ENCODE measurements around the gene HSFX2. TPM values are rescaled to one million over a fixed set of nuclear protein-coding genes. Genes with fewer than 3 reads are reported as not detected.
A peak's percentile ranks its signal among the peaks of the same experiment; 100 is the strongest.
"Not testable (repeated sequence)": the region's sequence is repeated elsewhere in the genome, so short reads cannot be mapped to it uniquely, and the experiment has no call there.

The HSFX2 gene, protein sequence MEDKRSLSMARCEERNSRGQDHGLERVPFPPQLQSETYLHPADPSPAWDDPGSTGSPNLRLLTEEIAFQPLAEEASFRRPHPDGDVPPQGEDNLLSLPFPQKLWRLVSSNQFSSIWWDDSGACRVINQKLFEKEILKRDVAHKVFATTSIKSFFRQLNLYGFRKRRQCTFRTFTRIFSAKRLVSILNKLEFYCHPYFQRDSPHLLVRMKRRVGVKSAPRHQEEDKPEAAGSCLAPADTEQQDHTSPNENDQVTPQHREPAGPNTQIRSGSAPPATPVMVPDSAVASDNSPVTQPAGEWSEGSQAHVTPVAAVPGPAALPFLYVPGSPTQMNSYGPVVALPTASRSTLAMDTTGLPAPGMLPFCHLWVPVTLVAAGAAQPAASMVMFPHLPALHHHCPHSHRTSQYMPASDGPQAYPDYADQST
- not detected in 2 replicates for total RNA-seq (2014; rRNA removed; shearing (Covaris generic))

DNA sequence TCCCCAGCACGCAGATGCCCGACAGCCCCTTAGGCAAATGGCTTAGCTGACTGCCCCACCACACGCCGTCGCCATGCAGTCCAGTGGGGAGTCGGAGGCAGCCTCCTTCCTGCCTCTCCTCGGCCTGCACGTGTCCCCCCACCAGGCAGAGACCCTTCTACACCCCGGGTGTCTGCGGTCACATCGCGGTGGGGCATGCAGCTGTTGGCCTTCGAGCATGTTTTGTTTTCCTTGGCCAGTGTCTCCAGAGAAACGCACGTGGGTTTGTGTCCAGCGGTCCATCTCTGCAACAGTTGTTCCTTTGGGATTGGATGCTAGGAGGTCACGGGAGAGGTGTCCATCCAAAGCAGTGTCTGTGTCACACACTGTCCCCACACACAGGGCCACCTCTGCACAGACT, at the start of gene HSFX2:
Gene HSFX2 (minus strand): TSS at position 101 of the 400 bp plus-strand sequence. CDS start 614 bp downstream, outside the sequence.
- not testable (repeated sequence) for DNase-seq (ENCODE audit: low read depth)

DNA sequence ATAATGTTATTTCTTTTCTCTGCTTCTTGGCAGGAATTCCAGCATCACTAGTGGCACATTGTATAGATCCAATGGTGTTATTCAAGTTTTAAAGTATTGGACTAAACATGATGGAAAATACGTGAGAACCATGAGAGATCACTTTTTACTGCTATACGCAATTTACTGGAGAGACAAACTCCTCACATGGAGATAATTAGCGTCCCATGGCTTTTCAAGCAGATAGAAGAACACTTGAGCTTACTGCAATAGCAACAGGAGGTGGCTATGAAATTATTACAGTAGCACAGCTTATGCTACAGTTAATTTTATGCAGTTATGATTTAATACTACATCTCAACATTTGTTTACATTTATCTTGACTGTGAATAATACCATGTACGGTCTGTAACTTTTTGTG, 48.4 kb upstream of the HSFX2 start:
- DNase-seq (ENCODE audit: low read depth) = no peak

DNA sequence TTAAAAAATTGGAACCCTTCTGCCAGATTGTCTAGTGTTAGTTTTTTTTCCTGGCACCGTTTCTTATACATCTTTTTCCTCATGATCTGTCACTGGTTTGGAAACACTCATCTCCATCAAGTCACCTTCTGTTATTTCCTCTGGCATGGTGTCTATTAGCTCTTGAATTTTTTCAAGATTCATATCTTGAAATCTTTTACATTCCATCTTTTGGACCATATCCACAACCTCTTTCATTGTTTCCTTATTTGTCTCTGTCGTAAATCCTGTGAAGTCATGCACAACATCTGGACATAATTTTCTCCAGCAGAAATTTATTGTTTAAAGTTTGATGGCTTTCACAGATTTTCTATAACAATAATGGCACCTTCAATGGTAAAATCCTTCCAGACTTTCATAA, 46.7 kb upstream of the HSFX2 start:
- DNase-seq (ENCODE audit: low read depth) = no peak

DNA sequence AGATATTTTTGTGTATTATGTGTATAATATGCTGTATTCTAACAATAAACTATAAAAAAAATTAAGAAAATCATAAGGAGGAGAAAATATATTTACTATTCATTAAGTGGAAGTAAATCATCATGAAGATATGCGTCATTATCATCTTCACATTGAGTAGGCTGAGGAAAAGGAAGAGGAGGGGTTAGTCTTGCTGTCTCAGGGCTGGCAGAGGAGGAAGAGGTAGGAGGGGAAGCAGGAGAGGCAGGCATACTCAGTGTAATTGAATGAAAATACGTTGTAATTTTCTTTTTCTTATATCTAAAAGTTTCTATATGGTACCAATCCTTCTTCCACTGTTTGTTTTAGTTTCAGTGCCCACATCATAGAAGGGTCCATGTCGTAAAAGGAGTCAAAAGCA, 46.3 kb upstream of the HSFX2 start:
- DNase-seq (ENCODE audit: low read depth) = no peak

DNA sequence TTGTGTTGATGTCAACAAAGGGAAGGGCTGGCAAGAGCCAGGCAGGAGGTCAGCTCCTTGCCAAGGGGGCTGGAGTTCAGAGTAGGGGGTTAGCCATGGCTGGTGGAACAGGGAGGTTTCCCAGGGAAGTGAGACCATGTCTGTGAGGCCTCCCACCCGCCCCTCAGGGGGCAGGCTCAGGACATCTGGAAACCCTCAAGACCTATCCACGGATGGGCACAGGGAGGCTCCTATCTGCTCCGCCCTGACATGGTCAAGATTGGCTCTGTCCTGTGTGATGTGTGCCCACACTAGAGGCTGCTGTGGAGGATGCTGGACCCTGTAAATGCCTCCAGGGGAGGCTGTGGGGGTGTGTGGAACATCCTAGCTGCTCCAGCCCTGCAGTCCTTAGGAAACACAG, 44.5 kb upstream of the HSFX2 start:
- DNase-seq (ENCODE audit: low read depth) = no peak

DNA sequence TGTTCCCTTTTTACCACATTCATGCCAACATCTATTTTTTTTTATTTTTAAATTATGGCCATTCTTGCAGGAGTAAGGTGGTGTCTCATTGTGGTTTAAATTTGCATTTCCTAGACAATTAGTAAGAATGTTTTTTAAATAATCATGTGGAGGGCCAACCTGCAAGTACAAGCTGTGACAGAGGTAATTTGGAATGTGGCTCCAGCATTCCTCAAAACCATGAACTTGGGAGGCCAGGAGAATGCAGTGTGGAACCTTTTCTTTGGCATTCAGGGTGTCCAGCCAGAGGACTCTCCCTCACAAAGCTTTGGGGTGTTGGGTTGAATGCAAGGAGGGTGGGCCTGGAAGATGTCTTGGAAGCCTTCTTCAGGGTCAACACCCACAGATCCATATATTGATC, 43.7 kb upstream of the HSFX2 start:
- peak; percentile 25 for DNase-seq (ENCODE audit: low read depth)

DNA sequence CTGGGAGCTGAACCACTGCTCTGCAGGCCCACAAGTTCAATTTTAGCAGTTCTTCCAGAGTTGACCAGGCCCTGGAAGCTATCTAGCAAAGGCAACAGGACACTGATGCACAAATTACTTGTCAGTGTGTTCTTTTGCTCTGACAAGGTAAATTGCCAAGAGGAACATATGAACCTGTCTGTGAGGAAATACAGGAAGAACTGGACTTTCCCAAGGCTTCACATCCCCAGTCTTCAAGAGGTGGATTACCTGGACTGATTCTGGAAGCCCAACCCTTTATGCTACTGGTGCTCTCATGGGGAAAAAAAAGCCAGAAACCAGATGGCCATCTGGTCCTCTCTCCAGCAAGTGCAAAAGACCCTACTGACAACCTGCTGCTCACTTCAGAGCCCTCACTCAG, 38.4 kb upstream of the HSFX2 start:
- DNase-seq (ENCODE audit: low read depth) = no peak

DNA sequence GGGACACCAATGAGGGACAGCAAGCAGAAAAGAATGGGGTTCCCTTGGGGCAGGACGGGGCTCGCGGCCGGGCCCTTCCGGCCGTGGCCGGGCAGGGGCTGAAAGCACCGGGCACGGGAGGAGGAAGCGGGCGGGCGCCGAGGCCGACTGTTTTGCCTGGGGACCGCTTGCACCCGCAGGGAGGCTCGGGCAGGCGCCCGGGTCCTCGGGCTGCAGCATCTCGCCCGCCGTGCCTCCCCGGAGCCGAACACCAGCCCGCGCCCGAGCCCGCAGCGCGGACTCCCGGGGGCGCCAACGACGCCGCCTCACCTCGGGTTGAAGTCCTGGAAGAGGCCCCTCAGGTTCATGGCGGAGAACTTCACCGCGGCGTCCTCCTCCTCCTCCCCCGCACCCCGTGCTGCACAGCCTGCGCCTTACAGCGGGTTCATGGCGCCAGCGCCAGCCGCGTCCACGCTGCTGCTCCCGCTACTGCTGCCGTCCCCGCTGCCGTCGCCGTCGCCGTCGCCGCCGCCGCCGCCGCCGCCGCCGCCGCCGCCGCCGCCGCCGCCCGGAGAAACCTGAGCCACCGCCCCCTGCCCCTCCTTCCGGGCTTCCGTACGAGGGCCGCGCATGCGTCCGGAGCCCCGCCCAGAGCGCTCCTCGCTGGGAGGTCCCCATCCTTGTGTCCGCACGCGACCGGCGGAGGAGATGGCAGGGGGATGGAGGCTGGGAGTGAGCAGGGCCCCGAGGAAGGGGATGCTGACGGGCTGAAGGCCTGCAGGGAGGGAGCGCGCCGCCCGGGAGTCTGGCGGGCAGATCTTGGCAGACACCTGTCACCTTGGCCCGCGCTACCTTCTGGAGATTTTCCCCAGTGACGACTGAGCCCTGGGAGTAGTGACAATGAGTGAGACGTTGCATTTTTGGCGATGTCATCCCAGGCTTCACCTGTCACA, 36.4 kb upstream of the HSFX2 start, which contains the start of gene TMEM185A:
Gene TMEM185A (minus strand): TSS at position 559 of the 932 bp plus-strand sequence. CDS start 212 bp downstream, at position 347.
- peak; percentile 65 for DNase-seq (ENCODE audit: low read depth)

DNA sequence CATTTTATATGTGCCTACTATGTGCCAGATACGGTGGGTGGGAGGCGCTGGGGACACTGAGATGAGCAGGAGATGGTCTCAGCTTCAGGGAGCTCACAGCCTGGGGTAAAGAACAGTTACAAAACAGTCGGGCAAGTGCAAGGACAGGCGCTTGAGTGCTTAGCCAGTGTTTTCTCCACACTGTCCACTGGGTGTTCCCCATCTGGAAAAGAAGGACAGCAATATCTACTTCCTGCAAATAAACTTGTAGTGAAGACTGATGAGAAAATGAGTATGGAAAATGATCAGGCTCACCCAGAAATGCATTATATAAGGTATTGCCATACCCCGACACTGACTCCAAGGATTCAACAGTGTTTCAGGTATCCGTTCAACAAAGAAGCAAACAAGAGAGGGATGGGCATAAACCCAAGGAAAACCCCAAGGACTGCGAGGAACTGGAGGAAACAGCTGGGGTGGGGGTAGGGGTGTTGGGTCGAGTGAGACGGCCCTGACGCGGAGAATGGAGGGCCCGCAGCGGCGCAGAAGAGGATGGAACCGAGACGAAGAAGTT, 35.6 kb upstream of the HSFX2 start:
- peak; percentile 18 for DNase-seq (ENCODE audit: low read depth)

DNA sequence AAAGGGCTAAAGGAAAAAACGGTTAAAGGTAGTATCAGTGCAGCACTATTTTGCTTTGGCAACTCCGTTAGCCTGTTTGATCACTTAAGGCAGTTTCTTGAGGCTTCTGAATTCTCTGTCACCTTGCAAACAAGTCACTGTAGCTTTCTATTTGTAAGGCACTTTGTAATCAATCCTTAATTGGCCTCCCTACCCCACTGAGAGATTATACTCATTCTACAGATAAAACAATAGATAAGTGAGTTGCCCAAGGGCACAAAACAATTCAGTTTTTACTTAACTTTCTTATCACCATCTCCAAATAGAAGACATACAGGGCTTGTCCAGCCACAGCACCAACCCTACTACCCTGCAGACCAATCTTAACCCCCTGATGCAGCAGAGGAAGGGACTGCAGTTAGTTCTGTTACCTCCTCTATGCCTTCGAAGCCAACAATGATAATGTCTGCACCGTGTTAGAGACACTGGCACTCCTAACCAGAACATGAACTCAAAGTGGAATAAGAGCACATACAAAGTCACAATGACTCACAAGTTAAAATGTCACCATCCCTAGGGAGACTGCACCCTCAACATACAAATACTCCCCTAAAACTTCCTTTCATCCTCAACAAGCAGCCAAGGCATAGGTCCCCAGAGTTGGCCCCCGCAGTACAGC, 34.7 kb upstream of the HSFX2 start:
- DNase-seq (ENCODE audit: low read depth) = no peak

DNA sequence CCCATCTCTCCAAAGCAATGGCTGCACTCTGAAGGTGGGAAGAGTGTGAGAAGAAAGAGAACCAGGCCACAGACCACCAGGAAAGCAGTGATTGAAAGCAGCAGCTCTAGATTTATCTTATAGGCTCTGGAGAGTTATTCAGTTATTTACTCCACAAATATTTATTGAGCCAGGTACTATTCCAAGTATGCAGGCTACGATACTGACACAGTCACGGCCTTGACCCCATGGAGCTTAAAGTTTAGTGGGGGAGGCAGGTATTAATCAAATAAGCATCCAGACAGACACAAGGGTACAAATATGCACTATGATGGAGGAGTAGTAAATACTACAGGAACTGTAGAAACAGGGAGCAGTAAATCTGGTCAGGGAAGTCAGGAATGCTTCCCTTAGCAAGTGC, 33.7 kb upstream of the HSFX2 start:
- no peak for DNase-seq (ENCODE audit: low read depth)

DNA sequence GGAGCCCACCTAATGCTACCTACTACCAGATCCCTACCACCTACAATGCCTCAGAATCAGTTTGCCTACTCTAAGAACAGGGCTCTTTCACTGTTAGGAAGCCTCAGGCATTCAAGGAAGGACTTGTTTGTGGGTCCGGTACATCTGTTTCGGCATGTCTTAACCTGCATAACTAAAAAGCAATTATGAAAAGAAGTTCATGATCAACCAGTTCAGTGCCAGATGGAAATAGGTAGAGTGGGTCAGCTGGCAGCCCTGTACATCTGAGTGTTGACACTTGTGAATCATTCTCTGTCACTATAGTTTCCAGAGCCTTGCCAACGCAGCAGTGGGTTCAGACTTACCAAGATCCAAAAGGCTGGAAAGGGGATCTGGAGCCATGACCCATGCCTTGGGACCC, 33.2 kb upstream of the HSFX2 start:
- no peak for DNase-seq (ENCODE audit: low read depth)

DNA sequence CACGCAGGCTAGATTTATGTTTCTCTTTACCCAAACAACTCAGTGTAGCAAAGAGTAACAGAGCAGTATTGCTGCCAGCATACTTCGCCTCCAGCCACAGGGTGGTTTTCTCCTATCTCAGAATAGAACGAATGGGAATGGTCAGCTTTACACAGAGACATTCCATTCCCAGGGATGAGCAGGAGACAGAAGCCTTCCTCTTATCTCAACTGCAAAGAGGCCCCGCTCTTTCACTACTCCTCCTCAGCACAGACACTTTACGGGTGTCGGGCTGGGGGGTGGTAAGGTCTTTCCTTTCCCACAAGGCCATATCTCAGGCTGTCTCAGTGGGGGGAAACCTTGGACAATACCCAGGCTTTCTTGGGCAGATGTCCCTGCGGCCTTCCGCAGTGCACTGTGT, 31.7 kb upstream of the HSFX2 start:
- DNase-seq (ENCODE audit: low read depth) = not testable (repeated sequence)

DNA sequence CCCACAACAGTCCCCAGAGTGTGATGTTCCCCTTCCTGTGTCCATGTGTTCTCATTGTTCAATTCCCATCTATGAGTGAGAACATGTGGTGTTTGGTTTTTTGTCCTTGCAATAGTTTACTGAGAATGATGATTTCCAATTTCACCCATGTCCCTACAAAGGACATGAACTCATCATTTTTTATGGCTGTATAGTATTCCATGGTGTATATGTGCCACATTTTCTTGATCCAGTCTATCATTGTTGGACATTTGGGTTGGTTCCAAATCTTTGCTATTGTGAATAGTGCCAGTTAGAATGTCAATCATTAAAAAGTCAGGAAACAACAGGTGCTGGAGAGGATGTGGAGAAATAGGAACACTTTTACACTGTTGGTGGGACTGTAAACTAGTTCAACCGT, 24.5 kb upstream of the HSFX2 start:
- DNase-seq (ENCODE audit: low read depth) = not testable (repeated sequence)

DNA sequence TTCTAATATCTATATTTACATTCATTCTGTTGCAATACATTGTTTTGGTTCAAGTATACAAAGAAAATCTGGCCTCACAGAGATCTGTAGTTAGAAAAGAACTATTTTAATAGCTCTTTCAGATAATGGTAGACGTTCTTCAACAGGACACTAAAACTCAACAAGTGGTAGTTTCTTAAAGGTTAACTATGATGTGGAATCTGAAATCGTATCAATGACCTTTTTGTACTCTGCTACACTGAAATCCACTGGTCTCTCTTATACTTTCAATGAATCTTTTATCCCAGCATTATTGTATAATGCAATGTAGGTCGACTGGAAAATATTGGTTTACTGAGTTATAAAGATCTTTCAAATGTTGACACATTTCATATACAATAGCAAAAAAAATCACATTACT, 23.8 kb upstream of the HSFX2 start:
- no peak for DNase-seq (ENCODE audit: low read depth)

DNA sequence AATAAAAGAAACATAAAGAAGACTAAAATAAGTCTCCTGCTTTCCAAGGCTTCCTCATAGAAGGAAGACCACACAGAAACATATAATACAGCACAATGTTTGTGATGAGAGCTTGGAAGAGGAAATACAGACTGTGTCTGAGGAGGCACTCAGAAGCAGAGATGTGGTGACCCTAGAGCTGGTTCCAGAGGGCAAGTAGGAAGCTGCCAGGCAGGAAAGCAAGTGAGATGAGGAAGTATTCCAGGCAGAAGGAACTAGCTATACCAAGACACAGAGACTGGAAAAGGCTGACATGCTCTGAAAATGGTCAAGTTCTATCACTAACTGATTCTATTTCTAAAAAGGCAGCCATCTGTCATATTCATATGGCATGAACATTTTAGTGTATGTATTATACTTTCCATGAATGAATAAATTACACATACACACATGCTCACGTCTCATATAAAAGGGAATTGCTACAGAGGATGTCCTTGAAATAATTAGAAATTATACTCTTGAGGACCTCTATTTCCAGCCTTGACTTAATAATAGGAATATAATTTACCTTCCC, 16.6 kb upstream of the HSFX2 start:
- no peak for DNase-seq (ENCODE audit: low read depth)

DNA sequence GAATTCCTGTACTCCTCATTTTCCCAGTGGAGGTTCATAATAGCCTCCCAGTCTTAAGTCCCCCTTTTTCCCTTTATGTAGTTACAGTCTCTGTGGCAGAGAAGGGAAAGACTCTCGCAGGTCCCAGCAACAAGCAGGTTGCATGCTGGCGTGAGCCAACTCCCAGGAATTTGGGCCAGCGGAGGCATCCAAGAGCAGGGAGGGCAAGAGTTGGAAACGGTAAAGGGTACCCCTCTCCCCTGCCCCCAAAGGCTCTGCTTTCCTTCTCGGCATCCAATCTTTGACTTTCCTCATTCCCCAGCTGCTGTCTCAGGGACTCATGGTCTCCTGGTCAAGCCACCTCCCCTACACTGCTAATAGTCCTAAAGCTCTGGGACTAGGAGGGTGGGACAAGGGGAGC, 15.4 kb upstream of the HSFX2 start:
- no peak for DNase-seq (ENCODE audit: low read depth)

DNA sequence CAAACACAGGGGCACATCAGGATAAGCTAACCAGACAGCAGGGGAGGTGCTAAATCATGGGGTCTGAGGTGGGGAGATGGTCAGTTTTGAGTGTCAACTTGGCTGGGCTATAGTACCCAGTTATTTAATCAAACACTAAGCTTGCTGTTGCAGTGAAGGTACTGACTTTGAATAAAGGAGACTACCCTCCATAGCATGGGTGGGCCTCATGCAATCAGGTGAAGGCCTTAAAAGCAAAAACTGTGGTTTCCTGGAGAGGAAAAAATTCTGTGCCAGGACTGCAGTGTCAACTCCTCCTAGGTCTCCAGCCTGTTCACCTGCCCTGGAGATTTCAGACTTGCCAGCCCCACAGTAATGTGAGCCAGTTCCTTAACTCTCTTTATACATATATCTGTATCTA, 12.6 kb upstream of the HSFX2 start:
- no peak for DNase-seq (ENCODE audit: low read depth)

DNA sequence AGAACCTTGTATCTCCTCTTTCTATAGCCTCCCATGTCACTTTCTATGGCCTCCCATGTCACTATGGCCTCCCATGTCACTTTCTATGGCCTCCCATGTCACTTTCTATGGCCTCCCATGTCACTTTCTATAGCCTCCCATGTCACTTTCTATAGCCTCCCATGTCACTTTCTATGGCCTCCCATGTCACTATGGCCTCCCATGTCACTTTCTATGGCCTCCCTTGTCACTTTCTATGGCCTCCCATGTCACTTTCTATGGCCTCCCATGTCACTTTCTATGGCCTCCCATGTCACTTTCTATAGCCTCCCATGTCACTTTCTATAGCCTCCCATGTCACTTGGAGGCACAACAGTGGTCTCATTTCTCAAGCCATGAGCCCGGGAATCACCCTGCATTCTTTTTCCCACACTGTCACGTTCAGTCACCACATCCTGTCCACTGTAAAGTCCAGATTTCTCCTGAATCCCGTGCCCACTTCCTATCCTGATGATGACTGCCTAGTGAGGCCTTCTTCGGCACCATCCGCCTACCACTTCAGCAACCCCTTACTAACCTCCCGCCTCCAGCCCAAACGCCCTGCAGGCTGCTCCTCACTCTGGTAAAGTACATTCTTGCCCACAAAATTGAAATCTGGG, 10.3 kb upstream of the HSFX2 start:
- DNase-seq (ENCODE audit: low read depth) = not testable (repeated sequence)

DNA sequence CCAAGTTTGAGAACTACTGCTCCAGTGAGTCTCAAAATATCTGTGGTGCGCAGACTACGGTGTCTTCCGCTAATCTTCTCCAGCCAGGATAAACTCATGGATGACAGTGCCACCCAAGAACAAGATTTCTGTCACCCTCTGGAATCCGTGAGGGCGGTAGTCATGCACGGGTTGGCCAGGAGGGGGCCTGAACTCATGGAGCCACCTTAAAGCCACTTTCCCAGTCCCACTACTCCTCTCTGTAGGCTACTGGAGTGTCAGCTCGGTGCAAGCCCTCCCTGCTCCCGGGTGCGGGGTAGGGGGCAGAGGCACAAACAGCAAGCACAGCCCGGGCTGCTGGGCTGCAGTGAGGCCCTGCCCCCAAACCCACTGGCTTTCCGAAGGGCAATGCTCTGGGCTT, 3.5 kb upstream of the HSFX2 start:
- DNase-seq (ENCODE audit: low read depth) = not testable (repeated sequence)

DNA sequence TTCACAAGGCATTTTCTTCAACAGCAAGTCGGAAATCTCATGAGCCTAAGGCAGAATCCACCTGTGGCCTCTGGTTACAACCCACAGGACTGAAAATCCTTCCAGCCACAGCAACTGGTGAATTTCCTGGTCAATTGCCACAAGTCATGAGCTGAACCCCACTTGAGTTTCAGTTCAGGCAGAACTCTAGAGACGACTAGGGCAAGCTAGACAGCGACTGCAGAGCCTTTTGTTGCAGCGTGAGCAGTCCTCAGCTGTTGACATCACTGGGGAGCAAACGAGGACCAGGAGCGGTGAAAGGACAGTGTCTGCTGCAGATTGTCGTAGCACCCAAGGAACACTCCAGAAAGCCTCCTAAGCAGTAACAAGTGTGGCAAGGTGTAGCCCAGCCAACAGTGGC, 829 bp upstream of the HSFX2 start:
- not testable (repeated sequence) for DNase-seq (ENCODE audit: low read depth)

All from Daoy (cell line).